HG02759 (cell line): ENCODE measurements around the gene CKAP4.

Experiments
- ATAC-seq: cut with Tn5 transposase; IDR thresholded peaks from one replicate; pipeline ENCODE4 v1.9.1; 2021; ENCODE audit warnings: mild to moderate bottlenecking, moderate library complexity; ENCODE audit not compliant: unreplicated experiment

CKAP4 gene

DNA sequence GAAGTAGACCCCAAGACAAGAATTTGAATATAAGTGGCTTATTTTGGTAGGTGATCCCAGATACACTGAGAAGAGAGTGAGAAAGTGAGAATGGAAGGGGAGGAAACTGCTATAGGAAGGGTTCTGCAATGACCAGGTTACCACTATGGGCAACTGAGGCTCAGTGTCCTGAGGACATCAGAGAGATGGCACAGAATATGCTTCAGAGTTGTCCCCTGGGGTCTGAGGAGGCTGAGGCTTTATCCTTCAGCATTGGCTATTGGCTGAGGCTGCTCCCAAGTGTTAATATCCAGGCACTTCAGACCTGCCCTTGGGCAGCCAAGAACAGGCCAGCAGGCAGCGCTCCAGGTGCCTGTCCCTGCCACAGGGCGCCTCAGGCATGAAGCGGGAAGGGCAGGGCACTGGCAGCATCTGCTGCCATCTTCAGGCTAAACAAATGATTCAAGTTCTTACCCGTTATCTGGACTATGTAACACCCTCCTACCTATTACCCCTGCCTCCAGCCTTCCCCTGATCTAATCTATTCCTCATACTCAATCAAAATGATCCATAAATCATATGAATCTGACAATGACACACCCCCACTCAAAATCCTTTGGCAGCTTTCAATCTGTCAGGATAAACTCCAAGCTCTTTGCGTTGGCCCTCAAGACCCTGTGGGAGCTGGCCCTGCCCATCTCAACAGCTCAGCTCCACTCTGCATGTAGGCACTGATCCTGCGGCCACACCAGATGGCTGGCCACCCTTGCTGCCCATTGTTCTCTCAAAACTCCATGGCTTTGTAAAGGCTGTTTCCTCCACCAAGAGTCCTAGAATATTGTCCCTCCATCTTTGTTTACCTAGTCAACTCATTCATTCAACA is 42.4 kb downstream of the CKAP4 start:
- ATAC-seq: no peak

DNA sequence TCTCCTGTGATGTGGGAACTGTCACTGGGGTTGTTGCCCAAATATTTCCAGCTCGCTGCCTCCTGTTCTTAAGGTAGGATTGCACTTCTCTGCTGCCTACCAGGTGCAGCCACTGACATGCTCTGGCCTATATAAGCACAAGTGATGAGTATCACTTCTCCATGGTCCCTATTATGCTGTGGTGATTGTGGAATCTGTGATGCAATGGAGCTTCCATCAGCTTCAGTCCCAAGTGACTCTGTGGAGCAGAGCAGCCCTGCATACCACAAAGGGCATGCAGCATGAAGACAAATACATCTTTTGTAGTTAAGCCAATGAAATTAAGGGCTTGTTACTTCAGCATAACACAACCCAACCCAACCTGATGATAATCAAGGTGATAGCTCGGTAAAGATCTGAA is 43.5 kb downstream of the CKAP4 start:
- no peak for ATAC-seq

GRCh38 chr12:106197906-106198623 is 49.8 kb downstream of the CKAP4 start:
- no peak for ATAC-seq

DNA sequence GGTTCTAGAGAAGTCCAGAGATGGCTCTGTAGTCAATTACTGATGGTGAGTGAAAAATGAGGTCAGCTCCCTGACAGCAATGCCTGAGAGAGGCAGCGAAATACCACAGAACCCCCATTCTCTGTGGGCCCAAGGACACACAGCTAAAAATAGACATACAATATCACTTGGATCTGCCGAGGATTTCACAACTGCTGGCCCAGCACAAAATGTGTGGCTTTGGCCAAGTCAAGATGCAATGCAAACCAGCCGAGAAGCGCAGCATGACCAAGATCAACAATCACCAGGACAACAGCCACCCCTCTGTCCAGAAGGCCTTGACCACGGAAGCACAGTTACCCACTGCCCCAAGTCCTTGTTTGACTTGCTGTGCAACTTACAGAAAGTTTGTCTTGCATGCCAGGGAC is 52.2 kb downstream of the CKAP4 start:
- ATAC-seq: no peak

- no peak for ATAC-seq
Observed at GRCh38 chr12:106194351-106194750, 53.5 kb downstream of the CKAP4 start.

GRCh38 chr12:106193394-106194215 is 54.2 kb downstream of the CKAP4 start:
- no peak for ATAC-seq

DNA sequence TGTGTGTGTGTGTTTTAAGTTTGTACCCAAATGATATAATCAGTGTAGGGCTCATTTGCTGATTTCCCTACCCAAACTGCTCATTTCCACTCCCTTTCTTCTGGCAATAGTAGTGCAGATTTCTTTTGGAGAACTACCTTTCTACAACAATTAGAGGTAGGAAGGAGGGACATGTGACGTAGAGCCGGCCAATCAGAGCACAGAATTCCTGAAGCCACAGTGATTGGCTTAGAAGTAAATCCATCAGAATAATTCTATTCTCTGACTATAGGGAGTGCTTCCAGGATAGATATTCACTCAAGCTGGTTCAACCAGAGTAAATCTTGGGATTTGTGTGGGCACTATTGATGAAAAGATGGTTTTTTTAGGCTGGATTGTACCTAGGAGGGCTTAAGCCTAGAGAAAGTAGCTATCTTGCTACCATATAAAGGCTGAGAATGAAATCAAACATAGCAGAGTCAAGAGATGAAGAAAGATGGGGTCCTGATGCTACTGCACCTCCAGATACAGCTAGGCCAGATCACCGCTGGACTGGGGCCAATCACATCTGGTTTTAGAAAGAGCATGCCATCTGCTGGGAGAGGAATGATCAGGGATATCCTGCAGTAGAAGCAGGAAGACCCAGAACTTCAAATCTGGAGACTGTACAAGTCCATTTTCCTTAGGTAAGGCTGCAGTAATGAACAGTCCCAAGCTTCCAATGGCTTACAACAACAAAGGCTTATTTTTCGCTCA is 55.0 kb downstream of the CKAP4 start:
- ATAC-seq: no peak

GRCh38 chr12:106190581-106190980 is 57.2 kb downstream of the CKAP4 start:
- no peak for ATAC-seq

- no peak for ATAC-seq
Observed at GRCh38 chr12:106189341-106189740, 58.5 kb downstream of the CKAP4 start.

DNA sequence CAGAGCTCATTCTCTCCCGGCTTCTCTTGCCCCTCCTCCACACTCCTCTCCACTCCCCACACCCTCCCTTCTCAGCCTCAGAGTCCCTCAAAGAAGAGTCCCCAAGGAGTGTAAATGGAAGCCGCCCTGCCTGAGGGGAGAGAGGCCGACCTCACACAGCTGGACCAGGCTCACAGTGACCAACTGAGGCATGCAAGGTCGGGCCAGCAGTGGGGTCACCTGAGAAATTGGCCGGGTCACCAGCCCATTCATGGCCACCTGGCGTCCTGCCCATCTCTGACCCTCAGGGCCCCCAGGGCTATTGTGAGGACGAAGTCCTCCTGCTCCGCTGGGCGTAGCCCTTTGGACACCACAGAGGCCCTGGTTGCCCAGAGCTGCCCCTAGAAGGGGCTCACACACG is 59.6 kb downstream of the CKAP4 start:
- no peak for ATAC-seq
